ENCODE data around the gene SAMD9.
"Not testable (repeated sequence)": the region's sequence is repeated elsewhere in the genome, so short reads cannot be mapped to it uniquely, and the experiment has no call there.

Gene SAMD9

GRCh38 chr7:93119191-93119905 is 1.6 kb upstream of the SAMD9 start:
- no peak for DNase-seq

- DNase-seq: no peak
Measured at GRCh38 chr7:93117327-93117726, 452 bp downstream of the SAMD9 start.

- DNase-seq: no peak
Measured at GRCh38 chr7:93115796-93116195, 2.0 kb downstream of the SAMD9 start.

GRCh38 chr7:93108003-93108402 is 9.8 kb downstream of the SAMD9 start:
- no peak for DNase-seq

GRCh38 chr7:93097388-93097787 is 20.4 kb downstream of the SAMD9 start:
- DNase-seq: no peak

- DNase-seq: no peak
Measured at GRCh38 chr7:93092757-93093370, 24.9 kb downstream of the SAMD9 start.

- DNase-seq: not testable (repeated sequence)
Measured at GRCh38 chr7:93073357-93073756, 44.4 kb downstream of the SAMD9 start.

GRCh38 chr7:93062599-93062998 is 55.2 kb downstream of the SAMD9 start:
- no peak for DNase-seq

GRCh38 chr7:93060865-93061264 is 56.9 kb downstream of the SAMD9 start:
- no peak for DNase-seq

GRCh38 chr7:93060025-93060424 is 57.8 kb downstream of the SAMD9 start:
- no peak for DNase-seq

GRCh38 chr7:93056621-93057020 is 61.2 kb downstream of the SAMD9 start:
- DNase-seq: not testable (repeated sequence)

GRCh38 chr7:93055543-93056107 is 62.2 kb downstream of the SAMD9 start:
- no peak for DNase-seq

- DNase-seq: no peak
Measured at GRCh38 chr7:93054975-93055374, 62.8 kb downstream of the SAMD9 start.

- DNase-seq: no peak
Measured at GRCh38 chr7:93053949-93054943, 63.5 kb downstream of the SAMD9 start.

GRCh38 chr7:93053209-93053948 is 64.4 kb downstream of the SAMD9 start:
- DNase-seq: no peak

- DNase-seq: no peak
Measured at GRCh38 chr7:93051660-93052059, 66.1 kb downstream of the SAMD9 start.
